K562 (cell line): ENCODE data around the gene UBA1. TPM values are rescaled to one million over a fixed set of nuclear protein-coding genes. Genes with fewer than 3 reads are reported as not detected.

ENCODE experiments used
- CEBPG ChIP-seq, 3 experiments: fragments of 200-800 bp in 1 of 3; sonication (Bioruptor generic) in 1 of 3; sonication (generic) in 1 of 3; formaldehyde crosslinking in 1 of 3; IDR thresholded peaks in 2 of 3; conservative IDR thresholded peaks in 1 of 3; 2 replicates each; pipeline versions ENCODE4 v1.6.1 to v1.8.0; 2016 to 2022; ENCODE audit warnings: missing compliant biosample characterization in 2 of 3, missing genetic modification characterization in 2 of 3, mild to moderate bottlenecking in 1 of 3, missing genetic modification reagents in 1 of 3
- DMBX1 ChIP-seq: fragments of 250-450 bp; sonication (Bioruptor Pico); IDR thresholded peaks from 2 replicates; pipeline ENCODE4 v1.8.0; 2022; ENCODE audit warnings: inconsistent platforms, mild to moderate bottlenecking, moderate library complexity, borderline replicate concordance
- GATAD2A ChIP-seq: fragments of 450-650 bp; IDR thresholded peaks from 2 replicates; pipeline ENCODE4 v1.6.1; 2017
- HNRNPL ChIP-seq: fragments of 200-400 bp; formaldehyde crosslinking; IDR thresholded peaks from 2 replicates; pipeline ENCODE4 v1.6.1; 2017; ENCODE audit warnings: low read depth, mild to moderate bottlenecking, low read length
- KDM1A ChIP-seq, 2 experiments: fragments of 450-650 bp; IDR thresholded peaks; 2 replicates each; pipeline ENCODE4 v1.6.1; 2016; ENCODE audit warnings: mild to moderate bottlenecking in 2 of 2
- LARP7 ChIP-seq: fragments of 450-650 bp; IDR thresholded peaks from 2 replicates; pipeline ENCODE4 v1.6.1; 2016
- MEF2A ChIP-seq: IDR thresholded peaks from 2 replicates; pipeline ENCODE4 v1.6.1; 2011; ENCODE audit warnings: low read depth, mild to moderate bottlenecking, low read length, moderate library complexity; ENCODE audit not compliant: control insufficient read depth
- MNT ChIP-seq, 2 experiments: fragments of 450-650 bp; conservative IDR thresholded peaks; 2 replicates each; pipeline ENCODE4 v1.6.1; 2017; ENCODE audit warnings: mild to moderate bottlenecking in 2 of 2, moderate library complexity in 2 of 2
- NR2C1 ChIP-seq, 2 experiments: fragments of 450-650 bp; IDR thresholded peaks; 2 replicates each; pipeline ENCODE4 v1.6.1; 2017; ENCODE audit warnings: mild to moderate bottlenecking in 2 of 2, antibody characterized with exemption in 1 of 2, inconsistent platforms in 1 of 2, missing compliant biosample characterization in 1 of 2, missing genetic modification characterization in 1 of 2
- NUFIP1 ChIP-seq: fragments of 450-650 bp; IDR thresholded peaks from 2 replicates; pipeline ENCODE4 v1.6.1; 2018; ENCODE audit not compliant: partially characterized antibody
- POLR2AphosphoS5 ChIP-seq: IDR thresholded peaks from 2 replicates; pipeline ENCODE4 v1.6.1; 2011; ENCODE audit warnings: mild to moderate bottlenecking, low read depth, low read length, moderate library complexity; ENCODE audit not compliant: control insufficient read depth, insufficient read depth
- RBBP5 ChIP-seq: fragments of 200-600 bp; sonication (generic); IDR thresholded peaks from 2 replicates; pipeline ENCODE4 v1.6.1; 2012; ENCODE audit warnings: borderline replicate concordance, mild to moderate bottlenecking, low read length, control low read depth, inconsistent platforms; ENCODE audit not compliant: insufficient read depth, poor library complexity, severe bottlenecking
- RBM17 ChIP-seq: fragments of 200-400 bp; formaldehyde crosslinking; IDR thresholded peaks from 2 replicates; pipeline ENCODE4 v1.6.1; 2017; ENCODE audit warnings: low read depth, mild to moderate bottlenecking, low read length, borderline replicate concordance
- SMAD1 ChIP-seq: fragments of 150-350 bp; IDR thresholded peaks from 2 replicates; pipeline ENCODE4 v1.6.1; 2014; ENCODE audit warnings: low read length, low read depth; ENCODE audit not compliant: partially characterized antibody
- SMARCB1 ChIP-seq: IDR thresholded peaks from 2 replicates; pipeline ENCODE4 v1.6.1; 2011; ENCODE audit warnings: improper control_type of control experiment, low read depth; ENCODE audit not compliant: insufficient read length
- STAT5B ChIP-seq: fragments of 250-450 bp; sonication (Bioruptor Pico); IDR thresholded peaks from 2 replicates; pipeline ENCODE4 v1.8.0; 2021; ENCODE audit warnings: mild to moderate bottlenecking, inconsistent platforms
- TAF1 ChIP-seq: IDR thresholded peaks from 2 replicates; pipeline ENCODE4 v1.6.1; 2011; ENCODE audit warnings: mild to moderate bottlenecking, low read length, moderate library complexity; ENCODE audit not compliant: insufficient read depth, control insufficient read depth, severe bottlenecking; ENCODE audit errors: extremely low read depth
- ZFP1 ChIP-seq: fragments of 450-650 bp; formaldehyde crosslinking; IDR thresholded peaks from 2 replicates; pipeline ENCODE4 v1.4.0; 2020; ENCODE audit warnings: mild to moderate bottlenecking, mixed read lengths
- polyA plus RNA-seq, 8 experiments: library from polyadenylated mRNA; depleted of rRNA in 4 of 8; stranded (reverse) in 5 of 8; unstranded in 3 of 8; fragments of >200 nt; fragmentation: Nextera tagmentation in 2 of 8; fragmentation: Illumina TruSeq in 1 of 8; extraction: Ambion mirVana in 2 of 8; extraction: Trizol in 1 of 8; gene quantifications; 2 replicates each; pipeline versions ENCODE4 v1.2.1 to v1.2.3, GENCODE V29; 2011 to 2014; ENCODE audit warnings: inconsistent platforms in 1 of 8, missing spikeins in 1 of 8
- total RNA-seq, 7 experiments: library from RNA; depleted of rRNA in 6 of 7; stranded (reverse); fragments of >200 nt in 6 of 7; fragmentation: Illumina TruSeq in 2 of 7; extraction: Trizol in 2 of 7; gene quantifications; 2 replicates each; pipeline versions ENCODE4 v1.2.1 to v1.2.3, GENCODE V29; 2011 to 2021; ENCODE audit warnings: low replicate concordance in 1 of 7
- TF ChIP-seq, protein P1 (sequence below): fragments of 450-650 bp; IDR thresholded peaks from 2 replicates; pipeline ENCODE4 v1.6.1; 2014; ENCODE audit warnings: low read depth, mild to moderate bottlenecking, moderate library complexity, borderline replicate concordance

Gene UBA1
- total and polyA plus RNA-seq, 9 of the 15 experiments (the other 6 are each of a cell fraction or from before 2014, with no cell fraction given): 32.0 to 174 (median 93.6) TPM

DNA sequence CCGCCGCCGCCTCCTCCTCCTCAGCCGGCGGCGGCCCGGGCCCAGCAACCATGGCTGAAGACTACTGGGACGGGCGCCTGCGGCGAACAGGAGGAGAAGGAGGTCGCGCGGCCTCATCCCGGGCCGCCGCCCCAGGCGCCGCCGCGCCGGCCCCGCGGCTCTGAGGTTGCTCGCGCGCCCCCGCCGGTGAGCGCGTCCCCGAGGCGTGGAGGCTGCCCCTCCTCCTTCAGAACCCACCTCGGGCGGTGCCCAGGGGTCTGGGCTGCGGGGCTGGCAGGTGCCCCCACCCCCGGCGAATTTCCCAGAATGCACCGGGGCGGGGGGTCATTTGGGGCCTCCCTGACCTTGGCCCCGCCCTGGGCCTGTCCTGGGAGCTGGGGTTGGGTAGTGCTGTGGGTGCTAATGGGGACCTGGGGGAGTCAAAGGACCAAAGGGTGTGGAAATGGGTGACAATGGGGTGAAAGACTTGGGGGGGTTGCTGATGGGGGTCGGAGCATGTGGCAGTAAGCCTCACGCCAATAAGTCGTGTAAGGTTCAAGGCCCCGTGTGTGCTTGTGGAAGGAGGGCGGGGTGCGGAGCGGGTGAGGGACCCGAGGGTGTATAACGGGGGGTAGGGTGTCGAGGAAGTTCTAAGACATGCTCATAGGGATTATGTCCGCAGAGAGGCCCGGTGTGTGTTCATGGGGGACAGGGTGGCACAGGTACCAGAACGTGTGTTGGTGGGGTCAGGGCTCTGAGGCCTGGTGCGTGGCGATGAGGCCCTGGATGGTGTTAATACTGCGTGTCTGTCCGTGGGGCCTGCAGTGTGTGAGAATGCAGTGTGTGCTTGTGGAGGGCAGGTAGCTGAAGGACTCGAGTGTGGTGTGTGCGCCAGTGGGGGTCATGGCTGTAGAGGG lies 25.5 kb downstream of the UBA1 start (continued):
- no peak for TF ChIP-seq ZFP1 (CRISPR knock-in tag)
- no peak for TF ChIP-seq SMARCB1
- TF ChIP-seq LARP7: no peak
- no peak for TF ChIP-seq CEBPG (CRISPR knock-in tag; IDR thresholded peaks at IDR 0.05)
- TF ChIP-seq CEBPG (tag; conservative IDR thresholded peaks at IDR 0.05 in 1 of 2, IDR thresholded peaks at IDR 0.05 in 1 of 2): no peak
- TF ChIP-seq DMBX1 (CRISPR knock-in tag): no peak
- TF ChIP-seq HNRNPL: 0 out of 2 replicates have a peak, but pooled peaks have one; percentile 33
- TF ChIP-seq MNT (conservative IDR thresholded peaks at IDR 0.05): no peak
- TF ChIP-seq NUFIP1: no peak
- no peak for TF ChIP-seq SMAD1
- no peak for TF ChIP-seq KDM1A (IDR thresholded peaks at IDR 0.05)
- TF ChIP-seq NR2C1 (IDR thresholded peaks at IDR 0.05): peak; percentile 77
- peak; percentile 52 for TF ChIP-seq NR2C1 (tag; IDR thresholded peaks at IDR 0.05)
- no peak for TF ChIP-seq POLR2AphosphoS5
- TF ChIP-seq STAT5B (CRISPR knock-in tag): no peak
- no peak for TF ChIP-seq RBM17
- peak; percentile 15 for TF ChIP-seq TAF1
- TF ChIP-seq RBBP5: peak; percentile 80
- TF ChIP-seq GATAD2A: no peak
- no peak for TF ChIP-seq MEF2A
- TF ChIP-seq, protein P1, sequence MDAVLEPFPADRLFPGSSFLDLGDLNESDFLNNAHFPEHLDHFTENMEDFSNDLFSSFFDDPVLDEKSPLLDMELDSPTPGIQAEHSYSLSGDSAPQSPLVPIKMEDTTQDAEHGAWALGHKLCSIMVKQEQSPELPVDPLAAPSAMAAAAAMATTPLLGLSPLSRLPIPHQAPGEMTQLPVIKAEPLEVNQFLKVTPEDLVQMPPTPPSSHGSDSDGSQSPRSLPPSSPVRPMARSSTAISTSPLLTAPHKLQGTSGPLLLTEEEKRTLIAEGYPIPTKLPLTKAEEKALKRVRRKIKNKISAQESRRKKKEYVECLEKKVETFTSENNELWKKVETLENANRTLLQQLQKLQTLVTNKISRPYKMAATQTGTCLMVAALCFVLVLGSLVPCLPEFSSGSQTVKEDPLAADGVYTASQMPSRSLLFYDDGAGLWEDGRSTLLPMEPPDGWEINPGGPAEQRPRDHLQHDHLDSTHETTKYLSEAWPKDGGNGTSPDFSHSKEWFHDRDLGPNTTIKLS: no peak
